HepG2 (cell line): ENCODE data around the gene PPP2R5D. TPM values are rescaled to one million over a fixed set of nuclear protein-coding genes. Genes with fewer than 3 reads are reported as not detected.

Experiments
- CTCF ChIP-seq: sonication (generic); formaldehyde crosslinking; IDR thresholded peaks from 2 replicates; pipeline ENCODE4 v1.5.0; 2020; ENCODE audit warnings: mild to moderate bottlenecking, missing genetic modification reagents, moderate library complexity
- FOXM1 ChIP-seq: sonication (generic); formaldehyde crosslinking; IDR thresholded peaks from 2 replicates; pipeline ENCODE4 v1.5.0; 2020; ENCODE audit warnings: missing genetic modification reagents
- PATZ1 ChIP-seq: sonication (generic); formaldehyde crosslinking; IDR thresholded peaks from 2 replicates; pipeline ENCODE4 v1.4.0; 2020; ENCODE audit warnings: missing genetic modification reagents
- PAXIP1 ChIP-seq: sonication (generic); formaldehyde crosslinking; conservative IDR thresholded peaks from 2 replicates; pipeline ENCODE4 v1.4.0; 2020; ENCODE audit warnings: mild to moderate bottlenecking, missing genetic modification reagents, moderate library complexity
- SALL1 ChIP-seq: sonication (generic); formaldehyde crosslinking; IDR thresholded peaks from 2 replicates; pipeline ENCODE4 v1.8.0; 2022; ENCODE audit warnings: mild to moderate bottlenecking, missing genetic modification reagents
- SKIL ChIP-seq: sonication (generic); formaldehyde crosslinking; IDR thresholded peaks from 2 replicates; pipeline ENCODE4 v1.8.0; 2022; ENCODE audit warnings: missing genetic modification reagents, mild to moderate bottlenecking, moderate library complexity, borderline replicate concordance
- TEAD3 ChIP-seq: optimal IDR thresholded peaks from 2 replicates; pipeline ENCODE3; 2016; ENCODE audit warnings: borderline replicate concordance
- TFAP4 ChIP-seq: sonication (generic); IDR thresholded peaks from 2 replicates; pipeline ENCODE4 v1.6.1; 2016; ENCODE audit warnings: low read depth, borderline replicate concordance
- ZGPAT ChIP-seq: IDR thresholded peaks from 2 replicates; pipeline ENCODE4 v1.6.1; 2016; ENCODE audit warnings: mild to moderate bottlenecking
- ZNF205 ChIP-seq: IDR thresholded peaks from 2 replicates; pipeline ENCODE4 v1.6.1; 2018; ENCODE audit warnings: missing biosample characterization, missing genetic modification reagents
- ZNF230 ChIP-seq: sonication (generic); formaldehyde crosslinking; IDR thresholded peaks from 2 replicates; pipeline ENCODE4 v1.4.0; 2020; ENCODE audit warnings: mild to moderate bottlenecking, missing genetic modification reagents
- ZNF34 ChIP-seq: sonication (generic); formaldehyde crosslinking; IDR thresholded peaks from 2 replicates; pipeline ENCODE4 v1.4.0; 2020; ENCODE audit warnings: mild to moderate bottlenecking, missing genetic modification reagents, borderline replicate concordance
- ZNF768 ChIP-seq: sonication (generic); formaldehyde crosslinking; IDR thresholded peaks from 2 replicates; pipeline ENCODE4 v1.4.0; 2020; ENCODE audit warnings: missing genetic modification reagents
- polyA plus RNA-seq, 8 experiments: library from polyadenylated mRNA; depleted of rRNA in 3 of 8; stranded (reverse) in 7 of 8; unstranded in 1 of 8; fragments of >200 nt; fragmentation: Illumina TruSeq in 4 of 8; extraction: Trizol in 4 of 8; gene quantifications; 2 replicates each; pipeline versions ENCODE4 v1.2.1 to v1.2.3, GENCODE V29; 2011 to 2016; ENCODE audit warnings: low read depth in 4 of 8, missing spikeins in 1 of 8, mixed read lengths in 1 of 8; ENCODE audit not compliant: insufficient read depth in 1 of 8
- total RNA-seq, 5 experiments: library from RNA; depleted of rRNA; stranded (reverse); fragments of >200 nt; fragmentation: Illumina TruSeq; extraction: Trizol; gene quantifications; 2 replicates each; pipeline ENCODE4 v1.2.3, GENCODE V29; 2016; ENCODE audit warnings: low read depth in 1 of 5

Gene PPP2R5D
- total and polyA plus RNA-seq, 2 of the 13 experiments (the other 11 are each of a cell fraction or from before 2014, with no cell fraction given) = 53.7 to 60.4 TPM

GRCh38 chr6:43035495-43036194, 51.3 kb downstream of the PPP2R5D start (continued):
- TF ChIP-seq SKIL (CRISPR knock-in tag) = no peak
- TF ChIP-seq ZNF768 = peak; percentile 67; the same call in 1 of the 2 replicates
- peak; percentile 27 for TF ChIP-seq TEAD3
- TF ChIP-seq PAXIP1 (CRISPR knock-in tag) = peak; percentile 48
- no peak for TF ChIP-seq FOXM1 (CRISPR knock-in tag)
- TF ChIP-seq SALL1 = 0 out of 2 replicates have a peak, but pooled peaks have one; percentile 16
- TF ChIP-seq ZGPAT (CRISPR knock-in tag) = no peak
- TF ChIP-seq PATZ1 (CRISPR knock-in tag) = peak; percentile 66
- peak; percentile 48; the same call in 1 of the 2 replicates for TF ChIP-seq TFAP4
- no peak for TF ChIP-seq CTCF (CRISPR knock-in tag)
- 0 out of 2 replicates have a peak, but pooled peaks have one; percentile 24 for TF ChIP-seq ZNF205
- TF ChIP-seq ZNF230 (CRISPR knock-in tag) = no peak
- no peak for TF ChIP-seq ZNF34 (CRISPR knock-in tag)
- TF ChIP-seq, all 625 proteins: peak for 35
